GM21619 (cell line): ENCODE data around the gene ZDHHC15.
"Not testable (repeated sequence)": the region's sequence is repeated elsewhere in the genome, so short reads cannot be mapped to it uniquely, and the experiment has no call there.

Source experiments
- ATAC-seq: cut with Tn5 transposase; IDR thresholded peaks from one replicate; pipeline ENCODE4 v1.9.1; 2021; ENCODE audit not compliant: unreplicated experiment

The ZDHHC15 gene, protein sequence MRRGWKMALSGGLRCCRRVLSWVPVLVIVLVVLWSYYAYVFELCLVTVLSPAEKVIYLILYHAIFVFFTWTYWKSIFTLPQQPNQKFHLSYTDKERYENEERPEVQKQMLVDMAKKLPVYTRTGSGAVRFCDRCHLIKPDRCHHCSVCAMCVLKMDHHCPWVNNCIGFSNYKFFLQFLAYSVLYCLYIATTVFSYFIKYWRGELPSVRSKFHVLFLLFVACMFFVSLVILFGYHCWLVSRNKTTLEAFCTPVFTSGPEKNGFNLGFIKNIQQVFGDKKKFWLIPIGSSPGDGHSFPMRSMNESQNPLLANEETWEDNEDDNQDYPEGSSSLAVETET

GRCh38 chrX:75522565-75523431 lies at the start of gene ZDHHC15:
Gene ZDHHC15 (minus strand): TSS chrX:75523037. CDS start chrX:75523024, 13 bp downstream.
- no peak for ATAC-seq

DNA sequence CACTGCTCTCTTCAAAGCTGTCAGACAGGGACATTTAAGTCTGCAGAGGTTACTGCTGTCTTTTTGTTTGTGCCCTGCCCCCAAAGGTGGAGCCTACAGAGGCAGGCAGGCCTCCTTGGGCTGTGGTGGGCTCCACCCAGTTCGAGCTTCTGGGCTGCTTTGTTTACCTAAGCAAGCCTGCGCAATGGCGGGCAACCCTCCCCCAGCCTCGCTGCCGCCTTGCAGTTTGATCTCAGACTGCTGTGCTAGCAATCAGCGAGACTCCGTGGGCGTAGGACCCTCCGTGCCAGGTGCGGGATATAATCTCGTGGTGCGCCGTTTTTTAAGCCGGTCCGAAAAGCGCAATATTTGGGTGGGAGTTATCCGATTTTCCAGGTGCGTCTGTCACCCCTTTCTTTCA lies 37.7 kb upstream of the ZDHHC15 start:
- ATAC-seq, result not testable (repeated sequence)

DNA sequence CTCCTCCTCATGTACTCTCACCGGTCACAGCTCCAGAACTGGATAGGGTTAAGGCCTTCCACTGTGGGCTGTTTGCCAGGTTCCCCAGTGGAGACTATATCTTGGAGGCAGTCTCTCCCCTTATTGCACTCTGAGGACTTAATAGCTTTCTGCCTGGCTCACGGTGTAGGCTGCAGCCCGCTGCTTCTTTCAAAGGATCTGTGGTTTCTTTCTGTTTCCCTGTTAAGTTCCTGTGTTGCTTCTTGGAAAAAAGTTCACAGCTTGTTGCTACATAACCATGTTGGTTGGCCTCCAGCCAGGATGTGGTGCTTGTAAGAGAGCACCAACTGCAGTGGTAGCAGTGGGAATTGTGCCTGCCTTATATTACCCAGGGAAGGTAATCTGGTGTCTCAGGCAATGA lies 24.9 kb upstream of the ZDHHC15 start:
- no peak for ATAC-seq

GRCh38 chrX:75546724-75547511 lies 24.1 kb upstream of the ZDHHC15 start:
- ATAC-seq, result no peak

DNA sequence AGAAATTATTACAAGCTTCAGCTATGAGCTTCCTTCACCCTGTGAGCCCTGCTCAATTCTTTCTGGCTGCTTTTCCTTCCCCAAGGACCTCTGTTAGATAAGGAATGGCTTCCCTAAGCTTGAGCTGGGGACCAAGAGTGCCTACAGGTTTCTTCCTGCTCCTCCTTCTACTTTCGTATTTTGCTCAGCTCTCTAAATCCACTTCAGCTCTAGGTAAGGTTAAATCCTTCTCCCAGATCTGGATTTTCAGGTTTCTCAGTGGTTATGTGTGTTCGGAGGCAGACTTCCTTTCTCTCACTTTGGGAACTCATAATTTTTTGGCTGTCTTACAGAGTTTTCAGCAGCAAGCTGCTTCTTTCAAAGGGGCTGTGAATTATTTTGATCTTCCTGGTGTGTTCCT lies 21.9 kb upstream of the ZDHHC15 start:
- no peak for ATAC-seq

DNA sequence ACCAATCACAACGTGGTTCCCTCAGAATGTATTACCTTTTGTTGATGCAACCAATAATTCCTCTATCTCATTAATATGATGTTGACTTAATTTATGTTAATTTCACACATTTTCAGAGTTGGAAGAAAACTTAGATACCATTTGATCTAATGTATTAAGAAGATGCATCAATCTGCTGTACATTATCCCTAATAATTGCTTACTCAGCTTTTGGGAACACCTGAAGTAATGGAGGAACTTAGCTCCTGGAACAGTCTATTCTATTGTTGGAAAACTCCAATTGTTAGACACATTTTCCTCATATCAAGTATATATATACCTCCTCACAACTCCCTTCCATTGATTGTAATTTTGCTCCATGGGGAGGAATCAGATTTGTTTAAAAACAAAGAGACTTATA lies 38.9 kb downstream of the ZDHHC15 start:
- no peak for ATAC-seq

GRCh38 chrX:75461780-75462179 lies 61.1 kb downstream of the ZDHHC15 start:
- not testable (repeated sequence) for ATAC-seq

GRCh38 chrX:75421688-75422230 lies 101.1 kb downstream of the ZDHHC15 start:
- no peak for ATAC-seq

DNA sequence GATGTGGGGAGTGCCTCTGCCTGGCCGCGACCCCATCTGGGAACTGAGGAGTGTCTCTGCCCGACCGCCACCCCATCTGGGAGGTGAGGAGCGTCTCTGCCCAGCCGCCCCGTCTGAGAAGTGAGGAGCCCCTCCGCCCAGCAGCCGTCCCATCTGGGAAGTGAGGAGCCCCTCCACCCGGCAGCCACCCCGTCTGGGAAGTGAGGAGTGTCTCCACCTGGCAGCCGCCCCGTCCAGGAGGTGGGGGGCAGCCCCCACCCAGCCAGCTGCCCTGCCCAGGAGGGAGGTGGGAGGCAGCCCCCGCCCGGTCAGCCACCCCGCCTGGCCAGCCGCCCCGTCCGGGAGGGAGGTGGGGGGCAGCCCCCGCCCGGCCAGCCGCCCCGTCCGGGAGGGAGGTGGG lies 115.7 kb downstream of the ZDHHC15 start:
- ATAC-seq, result not testable (repeated sequence)

- no peak for ATAC-seq
Observed at GRCh38 chrX:75390470-75390869, 132.4 kb downstream of the ZDHHC15 start.

- ATAC-seq, result no peak
Observed at GRCh38 chrX:75369721-75370120, 153.1 kb downstream of the ZDHHC15 start.

- no peak for ATAC-seq
Observed at GRCh38 chrX:75366861-75367260, 156.0 kb downstream of the ZDHHC15 start.

DNA sequence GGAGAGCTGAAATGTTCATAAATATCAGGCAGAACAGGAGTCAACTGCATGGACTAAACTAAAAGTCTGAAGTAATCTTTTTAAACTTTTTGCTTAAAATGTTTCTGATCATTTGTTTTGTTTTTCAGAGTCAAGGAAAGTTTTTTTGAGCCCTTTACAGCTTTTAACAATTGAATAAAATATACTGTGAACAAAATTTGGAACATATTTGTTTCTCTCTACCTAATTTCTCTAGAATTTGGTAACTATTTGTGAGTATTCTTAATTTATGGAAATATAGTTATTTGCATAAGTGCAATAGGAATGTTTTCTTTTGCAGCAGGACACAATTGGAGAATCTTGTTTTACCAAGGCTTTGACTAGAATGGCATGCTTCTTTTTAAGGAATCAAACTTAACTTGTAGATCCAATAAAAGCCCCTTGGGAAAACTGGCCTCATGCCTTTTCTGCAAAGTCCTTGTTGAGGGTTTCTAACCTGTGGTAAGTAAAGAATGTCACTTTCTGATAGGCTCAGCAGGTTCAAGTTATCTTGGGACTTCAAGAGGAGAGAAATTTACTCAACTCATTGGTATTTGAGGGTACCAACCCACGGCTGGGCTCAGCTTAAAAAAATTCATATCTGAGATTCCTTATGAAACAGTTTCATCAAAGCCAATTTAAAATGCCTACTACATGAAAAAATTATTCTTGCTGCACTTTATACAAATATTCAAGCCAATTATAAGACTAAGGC lies 157.4 kb downstream of the ZDHHC15 start:
- no peak for ATAC-seq

GRCh38 chrX:75361788-75362187 lies 161.0 kb downstream of the ZDHHC15 start:
- no peak for ATAC-seq

- not testable (repeated sequence) for ATAC-seq
Observed at GRCh38 chrX:75348601-75349000, 174.2 kb downstream of the ZDHHC15 start.

DNA sequence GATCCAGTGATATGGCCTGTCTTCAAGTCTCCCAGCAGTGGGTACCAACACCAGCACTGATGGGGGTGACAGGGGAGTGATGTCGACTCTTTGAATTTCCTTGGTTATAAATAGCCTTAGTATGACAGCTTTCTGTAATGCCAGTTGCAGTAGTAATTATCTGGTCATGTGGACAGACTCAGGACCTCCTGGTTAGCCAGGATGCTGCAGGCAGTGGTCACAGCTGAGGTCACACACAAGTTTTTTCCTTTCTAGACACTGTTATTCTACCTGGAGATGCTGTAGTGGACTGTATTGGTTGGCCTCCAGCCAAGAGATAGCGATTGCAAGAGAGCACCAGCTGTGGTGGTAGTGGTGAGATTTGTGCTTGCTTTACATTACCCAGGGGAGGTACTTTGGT lies 185.3 kb downstream of the ZDHHC15 start:
- ATAC-seq, result no peak

DNA sequence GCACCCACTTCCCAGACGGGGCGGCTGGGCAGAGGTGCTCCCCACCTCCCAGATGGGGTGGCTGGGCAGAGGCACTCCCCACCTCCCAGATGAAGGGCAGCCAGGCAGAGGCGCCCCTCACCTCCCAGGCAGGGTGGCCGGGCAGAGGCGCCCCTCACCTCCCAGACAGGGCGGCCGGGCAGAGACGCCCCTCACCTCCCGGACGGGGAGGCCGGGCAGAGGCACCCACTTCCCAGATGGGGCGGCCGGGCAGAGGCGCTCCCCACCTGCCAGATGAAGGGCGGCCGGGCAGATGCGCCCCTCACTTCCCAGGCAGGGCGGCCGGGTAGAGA lies 187.7 kb downstream of the ZDHHC15 start:
- no peak for ATAC-seq

- ATAC-seq, result not testable (repeated sequence)
Observed at GRCh38 chrX:75334407-75335126, 188.3 kb downstream of the ZDHHC15 start.

GRCh38 chrX:75327607-75328006 lies 195.2 kb downstream of the ZDHHC15 start:
- ATAC-seq, result no peak
